ENCODE results near the gene NNT. TPM values are rescaled to one million over a fixed set of nuclear protein-coding genes. Genes with fewer than 3 reads are reported as not detected.
A peak's percentile ranks its signal among the peaks of the same experiment; 100 is the strongest.

Gene NNT
- total RNA-seq, 1 donor: 30.6 TPM

DNA sequence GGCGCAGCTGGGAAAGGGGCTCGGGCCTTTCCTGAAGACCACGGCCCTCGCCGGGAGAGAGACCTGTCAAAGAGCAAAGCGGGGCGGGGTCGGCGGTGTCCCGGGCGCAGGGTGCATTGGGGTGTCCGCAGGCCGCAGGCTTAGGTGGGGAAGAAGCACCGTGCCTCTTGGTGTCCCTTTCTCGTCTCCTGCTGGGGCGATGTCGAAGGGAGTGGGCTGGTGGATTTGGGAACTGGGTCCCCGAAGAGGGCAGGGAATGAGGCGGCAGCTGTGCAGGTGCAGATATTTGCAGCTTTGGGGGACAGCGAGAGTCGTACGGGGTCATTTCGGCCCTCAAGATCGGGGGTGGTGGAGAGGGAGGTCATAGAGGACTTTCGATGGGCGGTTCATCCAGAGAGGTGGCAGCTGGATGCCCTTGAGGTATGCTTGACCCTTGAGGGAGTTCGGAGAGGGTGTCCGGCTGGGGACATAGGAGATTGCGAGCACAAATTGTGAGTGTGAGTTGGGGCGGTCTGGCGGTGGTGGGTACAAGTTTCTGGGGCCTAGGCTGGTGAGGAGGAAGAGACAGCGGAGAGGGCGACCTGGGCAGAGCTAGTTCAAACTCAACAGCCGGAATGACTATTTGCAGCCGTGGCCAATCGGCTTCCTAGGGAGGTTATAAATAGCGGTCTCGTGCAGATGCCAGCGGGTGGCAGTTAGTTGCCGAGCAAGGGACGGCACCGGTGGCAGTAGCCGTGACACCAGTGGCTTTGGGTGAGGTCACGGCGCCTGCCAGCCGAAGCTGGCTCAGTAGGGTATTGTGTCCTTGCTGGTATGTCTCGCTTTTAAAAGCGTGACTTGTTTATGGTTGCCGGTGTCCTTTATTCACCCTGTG is 601 bp downstream of the NNT start:
- peak overlapping the region; percentile 81 for H3K4me3 ChIP-seq (ENCODE audit: low read length)
- H3K27me3 ChIP-seq (ENCODE audit: insufficient read depth, low read length): no peaks in the 10 kb centered on the region
- H3K4me1 ChIP-seq (ENCODE audit: insufficient read depth, low read length): peaks cover 20% of the 10 kb centered on the region
- no peaks in the 10 kb centered on the region for H3K9me3 ChIP-seq (ENCODE audit: low read depth, low read length)

DNA sequence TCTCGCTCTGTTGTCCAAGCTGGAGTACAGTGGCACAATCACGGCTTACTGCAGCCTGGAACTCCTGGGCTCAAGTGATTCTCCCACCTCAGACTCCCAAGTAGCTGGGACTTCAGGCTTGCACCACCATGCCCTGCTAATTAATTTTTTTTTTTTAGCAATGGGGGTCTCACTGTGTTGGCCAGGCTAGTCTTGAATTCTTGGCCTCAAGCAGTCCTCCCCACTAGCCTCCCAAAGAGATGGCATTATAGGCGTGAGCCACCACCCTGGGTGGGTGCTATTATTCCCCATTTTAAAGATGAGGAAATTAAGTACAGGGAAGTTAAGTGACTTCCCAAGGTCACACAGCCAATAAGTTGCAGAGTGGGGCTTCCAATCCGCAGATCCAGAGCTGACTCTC is 1.7 kb downstream of the NNT start:
- Histone ChIP-seq H3K4me3 (ENCODE audit: low read length) (no peak overlapping the region), H3K4me1 (ENCODE audit: insufficient read depth, low read length) (peaks cover 20% of the 10 kb centered on the region), H3K9me3 (ENCODE audit: low read depth, low read length) (no peaks in the 10 kb centered on the region), H3K27me3 (ENCODE audit: insufficient read depth, low read length) (no peaks in the 10 kb centered on the region)

DNA sequence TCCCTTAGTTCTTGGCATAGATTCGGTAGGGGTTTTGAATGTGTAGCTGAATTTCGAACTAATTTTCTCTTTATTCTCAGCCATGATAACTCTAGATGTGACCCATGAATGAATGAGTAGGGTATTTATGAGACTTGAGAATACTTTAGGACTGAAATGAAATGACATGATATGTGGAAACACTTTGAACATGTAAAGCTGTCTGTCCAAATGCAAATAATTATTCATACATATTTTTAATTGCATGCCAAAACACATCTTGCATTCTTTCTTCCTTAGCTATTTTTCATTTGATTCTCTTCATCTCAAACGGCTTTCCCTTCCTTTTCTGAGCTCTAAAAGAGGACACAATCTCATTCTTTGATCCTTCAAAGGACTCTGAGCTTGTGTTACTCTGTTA is 3.4 kb downstream of the NNT start:
- no peaks in the 10 kb centered on the region for H3K9me3 ChIP-seq (ENCODE audit: low read depth, low read length)
- no peaks in the 10 kb centered on the region for H3K27me3 ChIP-seq (ENCODE audit: insufficient read depth, low read length)
- peaks cover 20% of the 10 kb centered on the region for H3K4me1 ChIP-seq (ENCODE audit: insufficient read depth, low read length)
- H3K4me3 ChIP-seq (ENCODE audit: low read length): no peak overlapping the region

DNA sequence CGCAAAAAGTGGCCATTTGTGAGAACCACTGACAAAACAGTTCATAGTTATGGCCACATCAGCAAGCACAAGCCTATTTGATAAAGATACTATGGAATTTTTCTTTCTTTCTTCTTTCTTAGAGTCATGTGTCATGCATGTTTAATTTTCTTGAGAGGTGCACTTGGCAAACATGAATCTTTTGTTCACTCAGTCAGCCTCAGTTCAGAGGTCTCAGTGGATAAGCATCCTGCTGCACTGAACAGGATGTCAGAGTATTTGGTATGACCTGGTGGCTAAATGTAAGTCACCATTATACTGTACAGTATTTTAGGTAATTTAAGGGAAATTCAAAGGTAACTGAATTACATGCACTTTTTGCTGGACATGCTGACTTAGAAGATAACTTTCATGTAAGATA is 5.4 kb downstream of the NNT start:
- peaks cover 12% of the 10 kb centered on the region for H3K4me1 ChIP-seq (ENCODE audit: insufficient read depth, low read length)
- no peak overlapping the region for H3K4me3 ChIP-seq (ENCODE audit: low read length)
- no peaks in the 10 kb centered on the region for H3K9me3 ChIP-seq (ENCODE audit: low read depth, low read length)

DNA sequence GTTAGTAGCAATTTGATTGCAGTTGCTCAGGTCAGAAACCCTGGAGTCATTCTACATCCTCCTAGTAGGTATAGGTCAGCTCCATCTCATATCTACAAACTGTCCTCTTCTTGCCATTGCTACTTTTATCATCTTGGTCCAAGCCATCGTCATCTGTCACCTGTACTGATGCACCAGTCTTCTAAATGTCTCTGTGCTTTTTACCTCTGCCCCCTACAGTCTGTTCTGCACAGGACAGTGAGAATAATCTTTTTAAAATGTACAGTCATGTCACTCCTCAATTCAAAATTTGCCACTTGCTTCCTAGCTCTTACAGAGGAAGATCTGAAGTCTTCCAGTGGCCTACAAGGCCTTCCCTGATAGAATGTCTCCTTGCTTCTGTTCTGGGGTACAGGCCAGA is 6.8 kb downstream of the NNT start:
- Histone ChIP-seq H3K9me3 (ENCODE audit: low read depth, low read length) (no peaks in the 10 kb centered on the region), H3K4me3 (ENCODE audit: low read length) (no peak overlapping the region), H3K4me1 (ENCODE audit: insufficient read depth, low read length) (peaks cover 3% of the 10 kb centered on the region), H3K27me3 (ENCODE audit: insufficient read depth, low read length) (no peaks in the 10 kb centered on the region)

More for the DNA sequence above, 5.4 kb downstream of the NNT start:
- H3K27me3 ChIP-seq (ENCODE audit: insufficient read depth, low read length): no peaks in the 10 kb centered on the region

DNA sequence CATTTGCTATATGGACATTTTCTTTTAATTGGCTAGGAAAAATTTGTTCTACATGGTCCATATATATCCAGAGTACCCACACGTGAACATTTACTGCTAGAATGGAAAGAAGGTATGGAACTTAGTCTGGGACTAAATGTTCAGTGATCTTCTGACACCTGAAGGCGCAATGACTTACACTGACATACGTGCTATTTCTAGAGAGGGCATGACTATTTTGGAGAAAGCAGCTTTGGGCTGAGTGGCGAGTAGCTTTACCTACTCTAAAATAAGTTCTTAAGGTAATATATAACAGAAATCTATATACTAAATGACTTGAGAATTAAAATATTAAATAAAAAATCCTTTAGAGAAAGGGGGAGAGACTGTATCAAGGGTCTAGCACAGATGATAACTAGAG is 10.4 kb downstream of the NNT start:
- no peaks in the 10 kb centered on the region for H3K27me3 ChIP-seq (ENCODE audit: insufficient read depth, low read length)
- H3K4me3 ChIP-seq (ENCODE audit: low read length): no peak overlapping the region
- H3K9me3 ChIP-seq (ENCODE audit: low read depth, low read length): no peaks in the 10 kb centered on the region
- H3K4me1 ChIP-seq (ENCODE audit: insufficient read depth, low read length): no peaks in the 10 kb centered on the region

DNA sequence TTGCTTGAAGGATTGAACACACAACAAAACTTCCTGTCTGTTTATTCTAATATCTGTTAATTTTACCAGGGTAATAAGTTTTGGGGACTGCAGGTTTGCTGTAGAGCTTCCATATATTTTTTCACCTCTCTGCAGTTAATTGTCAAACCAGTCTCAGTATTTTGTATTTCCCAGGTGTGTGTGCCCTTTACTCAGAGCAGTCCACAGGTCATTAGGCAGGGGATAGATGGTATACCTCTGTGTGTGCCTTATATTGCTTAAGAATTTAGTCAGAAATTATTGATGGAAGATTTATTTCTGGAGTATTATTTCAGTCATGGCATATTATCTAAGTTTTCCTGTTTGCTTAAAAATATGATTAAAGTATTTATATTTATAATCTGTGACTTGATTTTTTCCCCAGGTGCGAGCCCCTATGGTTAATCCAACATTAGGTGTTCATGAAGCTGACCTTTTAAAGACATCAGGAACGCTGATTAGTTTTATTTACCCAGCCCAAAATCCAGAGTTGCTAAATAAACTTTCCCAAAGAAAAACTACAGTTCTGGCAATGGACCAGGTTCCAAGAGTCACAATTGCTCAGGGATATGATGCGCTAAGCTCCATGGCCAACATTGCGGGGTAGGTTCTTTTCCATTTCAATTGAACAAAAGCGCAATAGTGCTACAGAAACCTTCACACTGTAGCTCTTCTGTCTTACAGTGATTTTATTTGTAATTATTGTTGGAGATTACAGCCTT is 12.6 kb downstream of the NNT start:
- no peak overlapping the region for H3K4me3 ChIP-seq (ENCODE audit: low read length)
- H3K4me1 ChIP-seq (ENCODE audit: insufficient read depth, low read length): no peaks in the 10 kb centered on the region
- no peaks in the 10 kb centered on the region for H3K9me3 ChIP-seq (ENCODE audit: low read depth, low read length)
- no peaks in the 10 kb centered on the region for H3K27me3 ChIP-seq (ENCODE audit: insufficient read depth, low read length)

DNA sequence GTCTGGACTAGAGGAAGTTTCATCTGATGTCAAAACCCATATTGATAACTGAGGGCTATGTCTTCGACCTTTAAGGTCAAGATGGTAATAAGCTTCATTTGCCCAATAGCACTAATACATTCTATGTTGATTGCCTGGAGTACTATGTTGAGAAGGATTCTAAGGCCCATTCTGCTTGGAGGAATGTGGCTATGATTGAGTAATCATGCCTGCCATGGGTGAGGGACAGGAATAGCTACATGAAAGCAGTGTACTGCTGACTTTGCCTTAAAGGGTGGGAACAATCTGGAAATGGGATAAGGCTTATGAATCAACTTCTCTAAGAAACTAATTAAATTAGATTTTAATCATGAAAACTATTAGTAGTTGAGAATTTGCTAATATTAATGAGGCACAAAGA is 13.6 kb downstream of the NNT start:
- H3K4me1 ChIP-seq (ENCODE audit: insufficient read depth, low read length): no peaks in the 10 kb centered on the region
- no peaks in the 10 kb centered on the region for H3K9me3 ChIP-seq (ENCODE audit: low read depth, low read length)
- H3K4me3 ChIP-seq (ENCODE audit: low read length): no peak overlapping the region
- no peaks in the 10 kb centered on the region for H3K27me3 ChIP-seq (ENCODE audit: insufficient read depth, low read length)

DNA sequence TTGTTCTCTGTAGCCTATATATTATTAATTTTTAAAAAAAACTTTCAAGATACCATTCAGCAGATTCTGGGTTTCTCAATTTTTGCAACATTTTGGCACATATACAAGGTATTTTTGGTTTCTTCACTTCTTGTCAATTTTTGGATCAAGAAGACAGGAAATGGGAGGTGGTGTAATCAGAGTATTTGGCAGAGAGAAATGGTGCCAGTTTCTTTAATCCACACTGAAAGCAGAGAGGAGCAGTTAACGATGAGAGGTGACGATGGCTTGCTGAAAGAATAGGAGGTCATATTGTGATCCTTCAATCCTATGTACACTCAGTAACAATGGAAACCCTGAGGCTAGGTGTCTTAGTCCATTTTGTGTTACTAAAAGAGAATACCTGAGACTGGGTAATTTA is 16.4 kb downstream of the NNT start:
- Histone ChIP-seq H3K4me3 (ENCODE audit: low read length) (no peak overlapping the region), H3K9me3 (ENCODE audit: low read depth, low read length) (no peaks in the 10 kb centered on the region), H3K4me1 (ENCODE audit: insufficient read depth, low read length) (no peaks in the 10 kb centered on the region), H3K27me3 (ENCODE audit: insufficient read depth, low read length) (no peaks in the 10 kb centered on the region)

DNA sequence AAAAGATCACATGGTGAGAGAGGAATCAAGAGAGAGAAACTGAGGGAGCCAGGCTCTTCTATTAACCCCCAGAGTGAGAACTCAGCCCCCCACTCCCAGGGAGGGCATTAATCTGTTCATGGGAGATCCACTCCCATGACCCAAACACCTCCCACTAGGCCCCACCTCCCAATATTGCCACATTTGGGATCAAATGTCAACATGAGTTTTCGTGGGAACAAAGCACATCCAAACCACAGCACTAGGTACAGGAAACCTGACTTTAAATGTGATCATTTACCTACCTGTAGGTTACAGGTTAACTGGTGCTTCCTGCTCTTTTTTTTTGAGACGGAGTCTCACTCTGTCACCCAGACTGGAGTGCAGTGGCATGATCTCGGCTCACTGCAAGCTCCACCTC is 16.9 kb downstream of the NNT start:
- Histone ChIP-seq H3K4me3 (ENCODE audit: low read length) (no peak overlapping the region), H3K27me3 (ENCODE audit: insufficient read depth, low read length) (no peaks in the 10 kb centered on the region), H3K9me3 (ENCODE audit: low read depth, low read length) (no peaks in the 10 kb centered on the region), H3K4me1 (ENCODE audit: insufficient read depth, low read length) (no peaks in the 10 kb centered on the region)

DNA sequence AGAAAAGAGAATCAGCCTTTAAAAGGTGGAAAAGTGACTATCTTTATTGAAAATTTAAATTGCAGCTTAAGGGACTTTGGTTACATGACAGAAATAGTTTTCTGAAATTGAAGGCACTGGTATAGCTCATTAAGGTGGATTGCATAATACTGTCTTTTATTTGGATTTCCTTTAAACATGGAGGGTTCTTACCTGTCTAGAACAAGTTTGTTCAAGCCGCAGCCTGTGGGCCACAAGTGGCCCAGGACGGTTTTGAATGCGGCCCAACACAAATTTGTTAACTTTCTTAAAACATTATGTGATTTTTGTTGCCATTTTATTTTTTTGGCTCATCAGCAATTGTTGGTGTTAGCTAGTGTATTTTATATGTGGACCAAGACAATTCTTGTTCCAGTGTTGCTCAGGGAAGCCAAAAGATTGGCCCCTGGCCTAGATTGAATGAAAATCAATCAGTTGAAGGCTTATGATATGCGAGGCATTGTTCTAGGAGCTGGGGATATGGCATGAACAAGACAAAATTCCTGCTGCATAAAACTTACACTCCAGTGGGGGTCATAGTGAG is 18.0 kb downstream of the NNT start:
- Histone ChIP-seq H3K9me3 (ENCODE audit: low read depth, low read length) (no peaks in the 10 kb centered on the region), H3K27me3 (ENCODE audit: insufficient read depth, low read length) (no peaks in the 10 kb centered on the region), H3K4me1 (ENCODE audit: insufficient read depth, low read length) (no peaks in the 10 kb centered on the region), H3K4me3 (ENCODE audit: low read length) (no peak overlapping the region)

DNA sequence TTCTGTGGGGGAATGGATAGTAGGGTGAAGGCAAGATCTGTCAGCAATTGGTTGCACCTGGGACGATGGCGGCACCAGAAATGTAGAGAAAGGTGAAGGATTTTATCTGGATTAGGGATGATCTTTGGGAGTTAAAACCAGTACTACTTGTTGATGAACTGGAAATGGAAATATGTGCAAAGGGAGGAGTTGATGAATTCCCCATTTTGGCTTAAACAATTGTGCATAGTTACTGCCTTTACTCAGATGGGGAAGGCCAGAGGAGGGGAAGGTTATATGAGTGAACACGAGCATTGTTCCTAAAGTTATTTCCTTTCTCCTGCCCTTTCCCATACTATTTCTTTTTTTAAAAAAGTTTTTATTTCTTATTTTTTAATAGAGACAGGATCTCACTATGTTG is 19.1 kb downstream of the NNT start:
- H3K4me1 ChIP-seq (ENCODE audit: insufficient read depth, low read length): no peaks in the 10 kb centered on the region
- H3K4me3 ChIP-seq (ENCODE audit: low read length): no peak overlapping the region
- no peaks in the 10 kb centered on the region for H3K27me3 ChIP-seq (ENCODE audit: insufficient read depth, low read length)
- H3K9me3 ChIP-seq (ENCODE audit: low read depth, low read length): no peaks in the 10 kb centered on the region

DNA sequence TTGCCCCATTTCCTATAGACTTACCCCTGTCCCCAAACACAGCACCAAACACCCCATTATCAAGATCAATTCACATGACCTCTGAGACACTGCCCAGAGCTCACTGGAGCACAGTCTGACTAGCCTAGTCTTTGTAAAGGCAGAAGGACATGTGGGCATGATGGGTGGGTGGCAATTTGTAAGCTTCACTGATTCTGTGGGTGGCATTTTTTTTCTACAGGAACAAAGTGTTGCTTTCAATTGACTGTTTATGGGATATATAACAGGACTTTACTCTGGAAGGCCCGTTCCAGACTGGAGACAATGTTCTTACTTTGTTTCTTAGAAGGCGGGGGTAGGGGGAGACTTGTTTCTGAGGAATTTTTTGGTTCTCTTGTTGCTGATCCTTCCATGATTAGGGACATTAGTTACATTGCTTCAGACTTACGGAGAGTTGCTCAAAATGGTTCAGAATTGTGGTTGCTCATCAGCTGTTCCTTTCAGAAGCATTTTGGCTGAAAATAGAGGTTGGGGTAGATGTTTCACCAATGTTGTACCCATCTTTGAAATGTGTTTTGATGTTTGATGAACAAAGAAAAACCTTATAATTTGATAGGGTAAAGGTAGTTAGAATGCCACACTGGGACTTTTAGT is 20.2 kb downstream of the NNT start:
- H3K4me1 ChIP-seq (ENCODE audit: insufficient read depth, low read length): no peaks in the 10 kb centered on the region
- H3K9me3 ChIP-seq (ENCODE audit: low read depth, low read length): no peaks in the 10 kb centered on the region
- H3K27me3 ChIP-seq (ENCODE audit: insufficient read depth, low read length): no peaks in the 10 kb centered on the region
- no peak overlapping the region for H3K4me3 ChIP-seq (ENCODE audit: low read length)

DNA sequence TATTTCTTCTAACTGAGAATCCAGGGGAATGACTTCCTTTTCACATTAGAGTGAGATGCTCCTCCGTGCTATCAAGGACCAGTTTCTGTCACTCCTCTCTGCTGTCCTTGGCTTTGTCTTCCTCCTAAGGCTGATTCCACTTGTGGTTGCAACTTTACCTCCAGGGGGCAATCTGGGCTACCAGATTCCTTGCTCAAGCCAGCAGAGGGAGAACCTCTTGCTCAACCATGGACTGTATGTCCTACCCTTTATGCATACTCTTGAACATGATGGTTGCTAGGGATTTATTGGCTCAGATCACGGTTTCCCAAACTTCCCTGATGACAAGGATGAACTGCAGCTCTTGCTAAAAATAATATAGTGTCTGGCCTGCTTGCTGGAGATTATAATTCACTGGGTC is 24.0 kb downstream of the NNT start:
- no peaks in the 10 kb centered on the region for H3K9me3 ChIP-seq (ENCODE audit: low read depth, low read length)
- H3K4me3 ChIP-seq (ENCODE audit: low read length): no peak overlapping the region

More for the DNA sequence above, 24.0 kb downstream of the NNT start:
- H3K27me3 ChIP-seq (ENCODE audit: insufficient read depth, low read length): no peaks in the 10 kb centered on the region
- H3K4me1 ChIP-seq (ENCODE audit: insufficient read depth, low read length): no peaks in the 10 kb centered on the region

All from mononuclear cell (primary cell).